Measurements from ENCODE around the gene RRP12.
A peak's percentile ranks its signal among the peaks of the same experiment; 100 is the strongest.

The RRP12 gene

GRCh38 chr10:97335188-97335619 lies 65.9 kb downstream of the RRP12 start:
- no peak for DNase-seq (ENCODE audit: low read depth)

GRCh38 chr10:97334370-97335175 lies 66.6 kb downstream of the RRP12 start, which contains the start of gene FRAT2:
FRAT2 (minus strand) TSS chr10:97334729; CDS start chr10:97334572, 157 bp downstream.
- peak; percentile 79 for DNase-seq (ENCODE audit: low read depth)

DNA sequence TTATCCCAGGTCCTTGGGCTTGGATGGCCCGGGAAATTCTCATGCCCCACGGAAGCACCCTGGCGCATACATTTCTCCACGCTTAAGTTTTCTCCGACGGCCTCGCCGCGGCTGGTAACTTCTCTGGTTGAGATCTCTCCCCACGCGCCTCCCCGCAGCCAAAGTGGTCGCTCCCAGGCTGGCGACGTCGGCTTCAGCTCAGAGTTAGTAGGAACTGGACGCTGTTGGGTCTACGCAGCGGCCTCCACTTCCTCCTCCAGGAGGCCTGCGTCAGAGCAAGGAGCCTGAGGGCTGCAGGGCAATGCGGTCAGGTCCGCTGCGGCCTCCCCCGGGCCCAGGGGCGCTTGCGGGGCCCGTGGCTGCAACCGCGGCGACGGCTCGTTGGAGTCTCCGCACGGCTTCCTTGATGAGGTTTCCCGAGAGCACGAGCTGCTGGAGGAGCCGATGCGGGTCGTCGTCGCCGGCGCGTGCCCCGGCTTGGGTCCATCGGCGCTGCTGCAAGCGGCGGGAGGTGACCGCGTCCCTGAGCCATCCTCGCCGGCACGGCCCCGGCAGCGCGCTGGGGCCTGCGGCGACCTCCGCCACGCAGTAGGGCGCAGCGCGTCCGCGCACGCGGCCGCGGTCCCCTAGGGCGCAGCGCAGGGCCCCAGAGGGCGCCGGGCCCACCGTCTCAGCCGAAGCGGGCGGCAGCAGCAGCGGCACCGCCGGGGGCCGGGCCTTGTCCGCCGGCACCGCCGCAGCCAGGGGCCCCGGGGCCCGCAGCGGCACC lies 67.4 kb downstream of the RRP12 start:
- DNase-seq (ENCODE audit: low read depth): peak; percentile 6

DNA sequence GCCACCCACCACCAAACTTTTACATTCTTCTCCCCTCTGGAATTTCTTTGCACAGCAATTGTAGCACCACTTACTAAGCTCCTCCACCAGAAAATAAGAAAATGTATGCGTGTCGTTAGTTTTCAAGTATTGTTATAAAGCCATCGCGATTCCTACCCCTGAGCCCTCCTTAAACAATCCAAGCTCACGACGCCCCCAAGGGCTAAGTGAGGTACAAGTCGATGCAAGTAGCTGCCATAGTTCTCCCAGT lies 67.9 kb downstream of the RRP12 start:
- no peak for DNase-seq (ENCODE audit: low read depth)

GRCh38 chr10:97332591-97333350 lies 68.4 kb downstream of the RRP12 start:
- no peak for DNase-seq (ENCODE audit: low read depth)

- no peak for DNase-seq (ENCODE audit: low read depth)
Observed at GRCh38 chr10:97331153-97331703, 69.9 kb downstream of the RRP12 start.

DNA sequence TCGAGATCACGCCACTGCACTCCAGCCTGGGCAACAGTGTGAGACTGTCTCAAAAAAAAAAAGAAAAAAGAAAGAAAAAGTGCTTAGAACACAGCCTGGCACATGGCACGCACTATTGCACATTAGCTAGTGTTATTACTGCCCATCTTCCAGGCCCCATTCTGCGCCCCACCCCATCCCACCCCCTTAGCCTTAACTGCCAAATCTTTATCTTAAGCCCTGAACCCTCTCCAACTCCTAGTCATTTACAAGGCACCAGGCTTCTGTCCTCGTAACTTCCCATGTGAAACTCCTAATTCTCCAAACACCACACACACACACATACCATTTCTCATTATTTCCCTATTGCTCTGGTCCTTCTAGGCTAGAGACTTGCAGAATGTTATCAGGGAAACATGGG lies 71.4 kb downstream of the RRP12 start:
- no peak for DNase-seq (ENCODE audit: low read depth)

DNA sequence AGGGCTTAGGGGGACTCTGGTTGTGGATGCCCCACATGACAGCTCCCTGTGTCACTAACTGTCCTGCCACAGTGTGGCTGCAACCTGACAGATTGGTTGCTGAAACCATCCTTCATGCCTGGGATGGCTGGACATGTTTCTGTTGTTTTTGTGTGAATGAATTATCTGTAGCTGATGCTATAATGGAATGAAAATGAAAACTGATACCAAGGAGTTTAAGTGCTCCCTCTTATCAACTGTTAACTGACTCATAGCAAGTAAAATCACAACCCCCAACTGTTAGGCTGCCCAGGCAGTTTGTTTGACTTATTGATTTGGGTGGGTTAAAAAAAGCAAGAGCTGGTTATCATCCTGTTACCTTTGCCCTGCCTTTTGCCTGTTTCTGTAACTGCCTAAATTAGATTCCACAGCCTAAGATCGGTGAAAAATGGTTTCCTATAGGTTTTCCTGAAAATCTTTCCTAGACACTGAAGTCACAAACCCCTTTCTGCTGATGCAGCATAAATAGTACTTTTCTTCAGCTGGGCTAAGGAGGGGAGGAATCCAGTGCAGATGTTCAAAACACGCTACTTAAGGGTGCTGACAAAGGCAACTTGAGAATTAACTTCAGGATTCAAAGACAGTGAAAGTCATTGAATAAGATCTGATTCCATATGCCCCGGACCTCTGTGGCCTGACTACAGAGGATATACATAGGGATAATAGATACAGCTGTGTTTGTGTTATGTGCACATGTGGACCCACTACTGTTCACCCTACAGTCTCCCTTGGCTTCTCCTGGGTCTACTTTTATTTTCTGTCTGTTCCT lies 72.3 kb downstream of the RRP12 start:
- no peak for DNase-seq (ENCODE audit: low read depth)

DNA sequence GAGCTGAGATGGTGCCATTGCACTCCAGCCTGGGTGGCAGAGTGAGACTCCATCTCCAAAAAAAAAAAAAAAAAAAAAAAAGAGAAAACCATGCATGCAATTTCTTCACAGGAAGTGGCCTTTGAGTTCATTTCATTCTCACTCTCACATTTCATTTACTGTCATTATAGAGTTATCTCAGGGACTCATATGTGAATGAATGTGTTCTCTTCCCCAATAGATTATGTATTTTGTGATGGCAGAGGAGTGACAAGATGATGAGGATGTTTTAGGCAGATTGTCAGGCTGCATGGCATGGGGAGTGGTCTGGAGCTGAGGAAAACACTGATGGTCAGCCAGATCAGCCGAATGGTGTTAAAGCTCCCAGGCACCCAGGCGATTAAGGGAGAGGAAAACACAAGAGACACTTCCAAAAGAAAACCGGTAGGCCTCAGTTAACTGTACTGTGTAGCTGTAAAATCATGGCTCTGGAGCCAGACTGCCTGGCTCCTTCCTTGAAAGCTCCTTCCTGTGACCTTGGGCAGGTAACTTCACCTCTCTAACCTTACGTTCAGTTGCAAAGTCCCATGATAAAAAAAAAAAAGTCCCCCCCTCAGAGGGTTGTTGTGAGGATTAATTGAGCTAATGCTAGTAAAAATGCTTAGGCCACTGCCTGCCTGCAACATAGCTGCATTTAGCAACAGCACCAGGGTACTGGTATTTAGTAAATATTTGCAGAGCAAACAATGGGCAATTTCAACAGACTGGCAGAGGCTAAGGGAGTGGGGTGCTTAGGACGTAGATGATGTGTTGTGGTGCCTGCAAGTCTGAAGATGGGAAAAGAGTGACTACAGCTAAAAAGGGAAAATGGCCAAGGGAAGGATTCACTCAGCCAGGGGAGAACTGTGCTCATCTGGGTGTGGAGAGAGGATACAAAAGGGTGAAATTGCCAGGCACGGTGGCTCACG lies 73.5 kb downstream of the RRP12 start:
- DNase-seq (ENCODE audit: low read depth): no peak

GRCh38 chr10:97325754-97326153 lies 75.4 kb downstream of the RRP12 start:
- DNase-seq (ENCODE audit: low read depth): no peak

GRCh38 chr10:97323501-97323900 lies 77.6 kb downstream of the RRP12 start:
- no peak for DNase-seq (ENCODE audit: low read depth)

GRCh38 chr10:97321804-97322190 lies 79.3 kb downstream of the RRP12 start:
- DNase-seq (ENCODE audit: low read depth): no peak

GRCh38 chr10:97321032-97321803 lies 79.9 kb downstream of the RRP12 start:
- DNase-seq (ENCODE audit: low read depth): peak; percentile 6

DNA sequence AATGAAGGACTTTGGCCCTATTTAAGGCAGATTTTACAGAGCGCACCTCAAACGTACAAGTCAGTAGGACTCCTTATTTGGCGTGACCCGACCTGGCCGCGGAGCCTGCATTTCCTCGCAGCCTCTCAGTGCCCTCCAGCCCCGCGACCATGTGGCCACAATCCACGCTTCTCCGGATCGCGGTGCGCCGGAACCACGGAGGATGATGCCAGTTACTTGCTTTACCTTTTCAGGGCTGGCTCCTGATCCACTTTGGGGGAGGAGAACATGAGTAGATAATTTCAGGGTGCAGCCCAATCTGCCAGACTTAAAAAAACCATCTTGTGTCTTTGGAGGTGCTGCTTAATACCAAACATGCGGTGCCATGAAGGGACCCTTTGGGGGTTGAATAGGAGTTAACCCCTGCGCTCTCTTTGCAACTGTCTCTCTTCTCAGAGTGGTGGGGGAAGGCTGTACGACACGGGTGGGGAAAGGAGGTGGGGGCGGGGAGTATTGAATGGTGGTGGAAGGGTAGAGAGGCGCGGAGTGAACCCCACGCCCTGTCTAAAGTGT lies 80.6 kb downstream of the RRP12 start:
- peak; percentile 5 for DNase-seq (ENCODE audit: low read depth)

DNA sequence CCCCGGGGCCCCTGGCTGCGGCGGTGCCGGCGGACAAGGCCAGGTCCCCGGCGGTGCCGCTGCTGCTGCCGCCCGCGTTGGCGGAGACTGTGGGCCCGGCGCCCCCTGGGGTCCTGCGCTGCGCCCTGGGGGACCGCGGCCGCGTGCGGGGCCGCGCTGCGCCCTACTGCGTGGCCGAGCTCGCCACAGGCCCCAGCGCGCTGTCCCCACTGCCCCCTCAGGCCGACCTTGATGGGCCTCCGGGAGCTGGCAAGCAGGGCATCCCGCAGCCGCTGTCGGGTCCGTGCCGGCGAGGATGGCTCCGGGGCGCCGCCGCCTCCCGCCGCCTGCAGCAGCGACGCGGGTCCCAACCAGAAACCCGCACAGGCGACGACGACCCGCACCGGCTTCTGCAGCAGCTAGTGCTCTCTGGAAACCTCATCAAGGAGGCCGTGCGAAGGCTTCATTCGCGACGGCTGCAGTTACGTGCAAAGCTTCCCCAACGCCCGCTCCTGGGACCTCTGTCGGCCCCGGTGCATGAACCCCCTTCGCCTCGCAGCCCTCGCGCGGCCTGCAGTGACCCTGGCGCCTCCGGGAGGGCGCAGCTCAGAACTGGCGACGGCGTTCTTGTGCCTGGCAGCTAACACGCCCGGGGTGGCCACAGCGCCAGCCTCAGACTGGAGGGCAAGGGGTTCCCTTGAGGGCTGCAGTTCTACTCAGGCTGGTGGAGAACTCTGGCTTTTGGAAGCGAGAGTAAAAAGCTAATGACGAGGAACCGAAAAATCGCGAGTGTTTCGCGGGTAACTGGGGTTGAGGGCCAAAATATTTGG lies 81.3 kb downstream of the RRP12 start:
- peak; percentile 53 for DNase-seq (ENCODE audit: low read depth)

DNA sequence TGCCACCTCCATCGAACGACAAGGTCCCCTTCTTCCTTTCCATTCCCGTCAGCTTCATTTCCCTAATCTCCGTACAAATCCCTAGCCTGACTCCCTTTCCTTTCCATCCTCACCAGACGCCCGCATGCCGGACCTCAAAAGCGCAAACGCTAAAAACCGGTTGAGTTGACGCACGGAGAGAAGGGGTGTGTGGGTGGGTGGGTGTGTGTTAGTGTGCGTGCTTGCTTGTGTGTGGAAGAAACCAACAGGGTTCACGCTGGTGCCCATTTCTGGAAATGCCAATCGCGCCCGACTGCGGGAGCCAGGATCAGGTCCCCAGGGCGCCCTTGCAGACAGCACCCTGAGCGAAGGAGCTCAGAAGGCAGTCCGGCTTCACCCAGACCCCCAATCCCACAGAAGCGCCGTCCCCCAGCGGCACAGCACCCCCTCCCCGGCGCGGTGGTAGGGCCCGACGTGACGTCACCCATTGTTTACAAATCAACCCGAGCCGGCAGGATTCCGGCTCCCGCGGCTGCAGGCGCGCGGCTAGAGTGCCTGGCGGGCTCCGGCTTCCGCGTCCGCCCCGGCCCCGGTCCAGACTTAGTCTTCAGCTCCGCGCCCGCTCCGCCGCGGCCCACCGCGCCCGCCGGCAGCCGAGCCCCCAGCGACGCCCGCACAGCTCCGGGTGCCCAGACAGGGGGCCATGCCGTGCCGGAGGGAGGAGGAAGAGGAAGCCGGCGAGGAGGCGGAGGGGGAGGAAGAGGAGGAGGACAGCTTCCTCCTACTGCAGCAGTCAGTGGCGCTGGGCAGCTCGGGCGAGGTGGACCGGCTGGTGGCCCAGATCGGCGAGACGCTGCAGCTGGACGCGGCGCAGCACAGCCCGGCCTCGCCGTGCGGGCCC lies 82.1 kb downstream of the RRP12 start, which contains the start of gene FRAT1:
Gene FRAT1, plus strand, starts transcription at position 500 of the 880 bp plus-strand sequence. Its CDS starts 183 bp downstream, at position 683.
- DNase-seq (ENCODE audit: low read depth): peak; percentile 90

DNA sequence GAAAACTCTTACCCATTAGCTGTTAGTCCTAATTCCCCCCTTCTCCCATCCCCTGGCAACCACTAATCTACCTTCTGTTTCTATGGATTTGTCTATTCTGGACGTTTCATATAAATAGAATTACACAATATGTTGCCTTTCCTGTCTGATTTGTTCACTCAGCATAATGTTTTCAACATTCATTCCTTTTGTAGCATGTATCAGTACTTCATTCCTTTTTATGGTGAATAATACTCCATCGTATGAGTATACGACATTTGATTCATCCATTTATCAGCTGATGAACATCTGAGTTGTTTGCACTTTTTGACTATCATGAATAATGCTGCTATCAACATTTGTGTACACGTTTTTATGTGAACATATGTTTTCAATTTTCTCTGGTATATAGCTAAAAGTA lies 86.5 kb downstream of the RRP12 start:
- no peak for DNase-seq (ENCODE audit: low read depth)
